HepG2 (cell line): ENCODE data around the gene SDE2. TPM values are rescaled to one million over a fixed set of nuclear protein-coding genes. Genes with fewer than 3 reads are reported as not detected.
"Not testable (repeated sequence)": the region's sequence is repeated elsewhere in the genome, so short reads cannot be mapped to it uniquely, and the experiment has no call there.

Experiments used
- ATAC-seq: fragments of 200-7000 bp; cut with Tn5 transposase; 3 replicates; pipeline ENCODE4 v1.9.1; 2020; ENCODE audit warnings: mild to moderate bottlenecking, moderate library complexity
- BruUV-seq: library from RNA; stranded (reverse); fragments of 400-500 nt; replicated peaks from 2 replicates; lab custom pipeline; 2021; lab: Mats Ljungman, UMichigan
- CTCF ChIA-PET: fragments of 300-600 bp; formaldehyde crosslinking; extraction: SDS; loops from one replicate; lab custom pipeline; 2021; ENCODE audit warnings: low total read pairs, inconsistent platforms, low intra/inter-chr PET ratio; lab: Yijun Ruan, JAX
- POLR2A ChIA-PET: fragments of 350-600 bp; sonication (Branson Sonifier 250); formaldehyde crosslinking; loops from one replicate; lab custom pipeline; 2020; ENCODE audit warnings: antibody characterized with exemption, inconsistent platforms; lab: Yijun Ruan, JAX
- DNase-seq: peaks from one replicate; pipeline ENCODE4 v3.0.0-alpha.2; 2015; ENCODE audit warnings: low spot score
- FAIRE-seq: peaks from 3 replicates; lab custom pipeline; 2011; peaks lifted over from hg19 to GRCh38; lab: Jason Lieb, UNC
- H2AFZ ChIP-seq: one replicate; pipeline ENCODE4 v1.6.1; 2011; ENCODE audit warnings: low read length, inconsistent platforms
- H3K27ac ChIP-seq: fragments of 300-600 bp; 3 replicates; pipeline ENCODE4 v1.8.0; 2011; ENCODE audit warnings: mixed run types, mild to moderate bottlenecking, mixed read lengths, low read length, inconsistent platforms; ENCODE audit not compliant: insufficient read depth; ENCODE audit errors: extremely low read length
- H3K27me3 ChIP-seq, 2 experiments: fragments of 200-600 bp in 1 of 2; 2 replicates in 1 of 2; 3 replicates in 1 of 2; pipeline versions ENCODE4 v1.6.0 to v1.8.0; 2011; ENCODE audit warnings: low read length in 2 of 2, mild to moderate bottlenecking in 2 of 2, moderate library complexity in 2 of 2, inconsistent platforms in 1 of 2; ENCODE audit not compliant: insufficient read depth in 2 of 2, control insufficient read depth in 1 of 2
- H3K36me3 ChIP-seq, 2 experiments: fragments of 200-600 bp in 1 of 2; replicated peaks in 1 of 2; 2 replicates in 1 of 2; 3 replicates in 1 of 2; pipeline versions ENCODE4 v1.5.1 to v1.8.0; 2011; ENCODE audit warnings: low read length in 2 of 2, inconsistent platforms in 1 of 2; ENCODE audit not compliant: insufficient read depth in 2 of 2, control insufficient read depth in 1 of 2
- H3K4me1 ChIP-seq: 2 replicates; pipeline ENCODE4 v1.5.1; 2012; ENCODE audit warnings: low read length, inconsistent platforms; ENCODE audit not compliant: insufficient read depth
- H3K4me2 ChIP-seq: 2 replicates; pipeline ENCODE4 v1.6.0; 2011; ENCODE audit warnings: low read depth, low read length, inconsistent platforms
- H3K4me3 ChIP-seq, 3 experiments: fragments of 200-600 bp in 1 of 3; sonication (generic), shearing (Covaris generic) in 1 of 3; replicated peaks in 1 of 3; 2 replicates each; pipeline ENCODE4 v1.5.1; 2011 to 2016; ENCODE audit warnings: low read length in 3 of 3, inconsistent platforms in 2 of 3, low read depth in 2 of 3, mild to moderate bottlenecking in 2 of 3, control low read depth in 1 of 3, mixed read lengths in 1 of 3; ENCODE audit not compliant: insufficient read depth in 1 of 3
- H3K79me2 ChIP-seq: one replicate; pipeline ENCODE4 v1.6.1; 2011; ENCODE audit warnings: low read length, inconsistent platforms; ENCODE audit not compliant: insufficient read depth
- H3K9ac ChIP-seq: 2 replicates; pipeline ENCODE4 v1.6.0; 2011; ENCODE audit warnings: mild to moderate bottlenecking, low read depth, low read length, inconsistent platforms; ENCODE audit not compliant: insufficient read depth
- H3K9me3 ChIP-seq: 2 replicates; pipeline ENCODE4 v1.5.1; 2012; ENCODE audit warnings: mild to moderate bottlenecking, low read length
- H4K20me1 ChIP-seq: 2 replicates; pipeline ENCODE4 v1.6.0; 2011; ENCODE audit warnings: inconsistent platforms, mild to moderate bottlenecking, low read length, moderate library complexity; ENCODE audit not compliant: insufficient read depth
- CEBPG ChIP-seq: IDR thresholded peaks from 2 replicates; pipeline ENCODE4 v1.6.1; 2016
- GATAD2A ChIP-seq: IDR thresholded peaks from 2 replicates; pipeline ENCODE4 v1.6.1; 2016
- ZNF251 ChIP-seq: sonication (generic); formaldehyde crosslinking; IDR thresholded peaks from 2 replicates; pipeline ENCODE4 v1.9.0; 2021; ENCODE audit warnings: mild to moderate bottlenecking, missing genetic modification reagents
- WGBS: methylation state at CpG from one replicate; pipeline ENCODE4 v1.1.6; 2017; ENCODE audit warnings: low lambda C conversion rate; 5-methylcytosine and 5-hydroxymethylcytosine counted together
- in situ Hi-C: cut with HindIII; loops from 2 replicates; pipeline ENCODE4 v1.10.0; 2017; ENCODE audit warnings: low pct_unique_long_range_greater_than_20kb; ENCODE audit not compliant: extremely low pct_ligation_motif_present
- intact Hi-C: fragments of 100-400 bp; cut with micrococcal nuclease; formaldehyde crosslinking; loops from one replicate; pipeline ENCODE4 v1.10.0; 2022; ENCODE audit not compliant: unreplicated experiment
- polyA plus RNA-seq, 8 experiments: library from polyadenylated mRNA; depleted of rRNA in 3 of 8; stranded (reverse) in 7 of 8; unstranded in 1 of 8; fragments of >200 nt; fragmentation: Illumina TruSeq in 4 of 8; extraction: Trizol in 4 of 8; gene quantifications; 2 replicates each; pipeline versions ENCODE4 v1.2.1 to v1.2.3, GENCODE V29; 2011 to 2016; ENCODE audit warnings: low read depth in 4 of 8, missing spikeins in 1 of 8, mixed read lengths in 1 of 8; ENCODE audit not compliant: insufficient read depth in 1 of 8
- total RNA-seq, 5 experiments: library from RNA; depleted of rRNA; stranded (reverse); fragments of >200 nt; fragmentation: Illumina TruSeq; extraction: Trizol; gene quantifications; 2 replicates each; pipeline ENCODE4 v1.2.3, GENCODE V29; 2016; ENCODE audit warnings: low read depth in 1 of 5

Gene SDE2
- total and polyA plus RNA-seq, 2 of the 13 experiments (the other 11 are each of a cell fraction or from before 2014, with no cell fraction given), result 10.8 to 19.6 TPM

DNA sequence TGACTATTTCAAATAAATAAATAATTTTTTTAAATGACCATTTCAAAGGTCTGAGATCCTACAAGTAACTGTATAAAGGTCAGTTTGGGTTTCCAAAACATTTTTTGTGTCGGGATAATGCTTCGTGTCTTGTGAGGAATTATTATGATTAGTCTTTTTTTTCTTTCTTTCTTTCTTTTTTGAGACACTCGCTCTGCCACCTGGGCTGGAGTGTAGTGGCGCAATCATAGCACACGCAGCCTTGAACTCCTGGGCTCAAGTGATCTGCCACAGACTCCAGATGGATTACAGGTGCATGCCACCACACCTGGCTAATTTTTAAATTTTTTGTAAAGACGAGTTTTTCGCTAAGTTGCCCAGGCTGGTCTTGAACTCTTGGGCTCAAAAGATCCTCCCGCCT lies 1.9 kb upstream of the SDE2 start:
- Histone ChIP-seq H3K9ac (no peak overlapping the region), H3K4me1 (peaks cover 49% of the 10 kb centered on the region), H3K9me3 (no peaks in the 10 kb centered on the region), H4K20me1 (peaks cover 7% of the 10 kb centered on the region; the same call in 1 of the 2 replicates), H2AFZ (no peak overlapping the region), H3K27me3 (no peaks in the 10 kb centered on the region; a peak in 1 of 5 replicates), H3K4me2 (peak overlapping the region; percentile 9; the same call in 1 of the 2 replicates), H3K36me3 (0 out of 5 replicates have a peak, but pooled peaks cover 0 to 3% of the 10 kb centered on the region in 2 experiments), H3K79me2 (peaks cover 31% of the 10 kb centered on the region), H3K27ac (no peak overlapping the region), H3K4me3 (no peak overlapping the region; a peak in 1 of 6 replicates)
- ATAC-seq (no peak), FAIRE-seq (no peak), DNase-seq (no peak)
- in situ Hi-C loops (no loop called here), intact Hi-C loops (no loop called here)
- CTCF ChIA-PET, result no interaction called here
- 38% methylated on average over 8 of the region's 8 CpGs for whole genome bisulfite sequencing
- no peak for TF ChIP-seq ZNF251 (CRISPR knock-in tag)
- 0 out of 2 replicates have a peak, but pooled peaks have one; percentile 22 for TF ChIP-seq CEBPG (CRISPR knock-in tag)
- TF ChIP-seq GATAD2A, result 0 out of 2 replicates have a peak, but pooled peaks have one; percentile 17
- POLR2A ChIA-PET, result no interaction called here
- BruUV-seq, result no TSS peak

DNA sequence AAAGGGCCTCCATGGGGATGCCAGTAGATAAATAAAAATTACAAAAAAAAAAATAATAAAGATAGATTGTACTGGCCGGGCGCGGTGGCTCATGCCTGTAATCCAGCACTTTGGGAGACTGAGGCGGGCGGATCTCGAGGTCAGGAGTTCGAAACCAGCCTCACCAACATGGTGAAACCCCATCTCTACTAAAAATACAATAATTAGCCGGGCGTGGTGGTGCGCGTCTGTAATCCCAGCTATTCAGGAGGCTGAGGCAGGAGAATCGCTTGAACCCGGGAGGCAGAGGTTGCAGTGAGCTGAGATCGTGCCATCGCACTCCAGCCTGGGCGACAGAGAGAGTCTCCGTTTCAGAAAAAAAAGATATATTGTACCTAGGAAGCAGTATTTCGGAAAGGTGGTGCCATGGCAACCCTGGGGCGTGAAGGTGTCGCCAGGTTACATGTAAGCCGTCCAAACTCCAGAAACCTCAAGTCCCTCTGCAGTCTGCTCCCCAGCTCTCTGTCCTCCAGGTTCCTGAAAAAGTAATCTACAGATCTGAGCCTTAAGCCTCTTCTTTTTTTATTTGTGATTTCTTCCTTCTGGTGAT lies 1.4 kb upstream of the SDE2 start:
- H2AFZ ChIP-seq, H3K36me3 ChIP-seq, in situ Hi-C loops, CTCF ChIA-PET, H3K27me3 ChIP-seq, H3K9me3 ChIP-seq, H3K27ac ChIP-seq, H3K9ac ChIP-seq, BruUV-seq, DNase-seq, H3K4me3 ChIP-seq, ATAC-seq, H4K20me1 ChIP-seq, intact Hi-C loops, FAIRE-seq: not testable (repeated sequence)
- peaks cover 36% of the 10 kb centered on the region for H3K79me2 ChIP-seq
- POLR2A ChIA-PET, result interaction anchor here (0.6 to 2.0 kb wide), 3 partner anchors 28 to 416 kb away, joined by 5 to 45 read pairs (median 23); partner anchors contain the start of gene H3-3A
- 90% methylated on average over 21 of the region's 21 CpGs for WGBS
- H3K4me2 ChIP-seq, result peak overlapping the region; percentile 94
- peaks cover 54% of the 10 kb centered on the region for H3K4me1 ChIP-seq
